OCI-LY7 (cell line): ENCODE results near the gene SLC31A1. TPM values are rescaled to one million over a fixed set of nuclear protein-coding genes. Genes with fewer than 3 reads are reported as not detected.

ENCODE experiments used
- BruUV-seq: library from RNA; stranded (reverse); fragments of 400-500 nt; replicated peaks from 2 replicates; lab custom pipeline; 2021; lab: Mats Ljungman, UMichigan
- CTCF ChIA-PET: fragments of 300-600 bp; sonication (Branson Sonifier 250); formaldehyde crosslinking; loops from one replicate; lab custom pipeline; 2022; ENCODE audit warnings: antibody characterized with exemption; ENCODE audit not compliant: unreplicated experiment; lab: Charles Lee
- POLR2A ChIA-PET: fragments of 300-600 bp; sonication (Branson Sonifier 250); formaldehyde crosslinking; loops from one replicate; lab custom pipeline; 2022; ENCODE audit warnings: antibody characterized with exemption; lab: Charles Lee
- DNase-seq: peaks from one replicate; pipeline ENCODE4 v3.0.0-alpha.2; 2015; ENCODE audit warnings: low spot score
- H2AFZ ChIP-seq: fragments of 200-600 bp; sonication (generic), shearing (Covaris generic); 2 replicates; pipeline ENCODE4 v1.6.1; 2014; ENCODE audit warnings: mild to moderate bottlenecking, antibody characterized with exemption, low read length, moderate library complexity
- H3K27ac ChIP-seq: fragments of 200-600 bp; sonication (generic); 2 replicates; pipeline ENCODE4 v1.5.1; 2014; ENCODE audit warnings: mixed run types, low read depth, mild to moderate bottlenecking, moderate library complexity, low read length, inconsistent platforms; ENCODE audit not compliant: poor library complexity, severe bottlenecking
- H3K36me3 ChIP-seq: fragments of 200-600 bp; sonication (generic); 2 replicates; pipeline ENCODE4 v1.6.1; 2014; ENCODE audit warnings: mild to moderate bottlenecking, antibody characterized with exemption, low read length, moderate library complexity, mixed read lengths; ENCODE audit not compliant: insufficient read depth
- H3K4me1 ChIP-seq: fragments of 200-600 bp; sonication (generic); 2 replicates; pipeline ENCODE4 v1.5.1; 2014; ENCODE audit warnings: mild to moderate bottlenecking, low read length; ENCODE audit not compliant: insufficient read depth, poor library complexity, severe bottlenecking
- H3K4me2 ChIP-seq: fragments of 200-600 bp; sonication (generic); 2 replicates; pipeline ENCODE4 v1.6.1; 2014; ENCODE audit warnings: mild to moderate bottlenecking, low read length
- H3K4me3 ChIP-seq: fragments of 200-600 bp; sonication (generic); 2 replicates; pipeline ENCODE4 v1.5.1; 2014; ENCODE audit warnings: mild to moderate bottlenecking, low read depth, low read length; ENCODE audit not compliant: poor library complexity, severe bottlenecking
- H3K79me2 ChIP-seq: fragments of 200-600 bp; sonication (generic); 2 replicates; pipeline ENCODE4 v1.6.1; 2016; ENCODE audit warnings: low read depth, mild to moderate bottlenecking, low read length, moderate library complexity, mixed read lengths; ENCODE audit not compliant: insufficient read depth
- H3K9me2 ChIP-seq: fragments of 200-600 bp; sonication (generic); 2 replicates; pipeline ENCODE4 v1.6.1; 2016; ENCODE audit warnings: mild to moderate bottlenecking, low read length, mixed read lengths; ENCODE audit not compliant: insufficient read depth
- H3K9me3 ChIP-seq: fragments of 200-600 bp; sonication (generic); 2 replicates; pipeline ENCODE4 v1.6.1; 2014; ENCODE audit warnings: mild to moderate bottlenecking, mixed run types, low read length, mixed read lengths
- H4K20me1 ChIP-seq: fragments of 200-600 bp; sonication (generic); 2 replicates; pipeline ENCODE4 v1.6.1; 2014; ENCODE audit warnings: mild to moderate bottlenecking, antibody characterized with exemption, low read length, moderate library complexity, mixed read lengths; ENCODE audit not compliant: insufficient read depth
- EZH2phosphoT487 ChIP-seq: fragments of 200-600 bp; sonication (generic); IDR thresholded peaks from 2 replicates; pipeline ENCODE4 v1.6.1; 2018; ENCODE audit warnings: low read depth, borderline replicate concordance, mild to moderate bottlenecking, mixed run types, antibody characterized with exemption, low read length, moderate library complexity, mixed read lengths
- intact Hi-C: fragments of 100-400 bp; cut with micrococcal nuclease; formaldehyde crosslinking; loops from one replicate; pipeline ENCODE4 v1.10.0; 2022; ENCODE audit not compliant: unreplicated experiment
- total RNA-seq, 2 experiments: library from RNA; depleted of rRNA in 1 of 2; stranded (reverse); fragments of >200 nt in 1 of 2; shearing (Covaris generic) in 1 of 2; gene quantifications; 2 replicates each; pipeline ENCODE4 v1.2.3, GENCODE V29; 2014 to 2022
- TF ChIP-seq, protein P1 (sequence below): fragments of 200-600 bp; sonication (generic); conservative IDR thresholded peaks from 2 replicates; pipeline ENCODE4 v1.5.1; 2014; ENCODE audit warnings: mild to moderate bottlenecking, antibody characterized with exemption, low read length, moderate library complexity, mixed read lengths

Gene SLC31A1
- total RNA-seq, 2 experiments from 2014 or later, result 3.9 to 16.7 TPM

DNA sequence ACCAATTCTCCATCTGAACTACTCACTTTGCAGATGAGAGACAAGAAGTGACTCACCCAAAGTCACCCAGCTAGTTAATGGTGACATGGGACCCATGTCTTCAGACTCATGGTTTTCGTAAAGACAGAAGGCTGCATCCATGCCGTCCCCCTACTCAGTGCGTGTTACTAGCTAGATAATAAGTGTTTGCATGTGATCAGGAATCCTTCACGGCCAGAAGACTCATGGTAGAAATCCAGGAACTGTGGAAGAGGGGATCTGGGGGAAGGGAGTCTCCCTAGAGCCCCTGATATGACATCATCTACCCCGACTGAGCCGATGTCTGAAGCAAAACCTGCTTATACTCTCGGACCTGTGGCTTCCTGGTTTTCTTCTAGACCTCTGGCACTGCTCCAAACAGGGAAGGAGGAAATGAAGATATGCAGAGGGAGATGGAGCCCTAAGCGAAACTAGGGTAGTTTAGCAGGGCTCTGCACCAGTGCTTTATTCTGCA lies 78.5 kb downstream of the SLC31A1 start:
- H3K4me3 ChIP-seq, result no peak overlapping the region
- no peak overlapping the region for H3K4me2 ChIP-seq
- no peaks in the 10 kb centered on the region for H3K36me3 ChIP-seq
- CTCF ChIA-PET, result no interaction called here
- DNase-seq, result no peak
- no peaks in the 10 kb centered on the region for H4K20me1 ChIP-seq
- TF ChIP-seq, protein P1, sequence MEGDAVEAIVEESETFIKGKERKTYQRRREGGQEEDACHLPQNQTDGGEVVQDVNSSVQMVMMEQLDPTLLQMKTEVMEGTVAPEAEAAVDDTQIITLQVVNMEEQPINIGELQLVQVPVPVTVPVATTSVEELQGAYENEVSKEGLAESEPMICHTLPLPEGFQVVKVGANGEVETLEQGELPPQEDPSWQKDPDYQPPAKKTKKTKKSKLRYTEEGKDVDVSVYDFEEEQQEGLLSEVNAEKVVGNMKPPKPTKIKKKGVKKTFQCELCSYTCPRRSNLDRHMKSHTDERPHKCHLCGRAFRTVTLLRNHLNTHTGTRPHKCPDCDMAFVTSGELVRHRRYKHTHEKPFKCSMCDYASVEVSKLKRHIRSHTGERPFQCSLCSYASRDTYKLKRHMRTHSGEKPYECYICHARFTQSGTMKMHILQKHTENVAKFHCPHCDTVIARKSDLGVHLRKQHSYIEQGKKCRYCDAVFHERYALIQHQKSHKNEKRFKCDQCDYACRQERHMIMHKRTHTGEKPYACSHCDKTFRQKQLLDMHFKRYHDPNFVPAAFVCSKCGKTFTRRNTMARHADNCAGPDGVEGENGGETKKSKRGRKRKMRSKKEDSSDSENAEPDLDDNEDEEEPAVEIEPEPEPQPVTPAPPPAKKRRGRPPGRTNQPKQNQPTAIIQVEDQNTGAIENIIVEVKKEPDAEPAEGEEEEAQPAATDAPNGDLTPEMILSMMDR, result no peak
- no peak for TF ChIP-seq EZH2phosphoT487
- no peak overlapping the region for H2AFZ ChIP-seq
- BruUV-seq, result no TSS peak
- H3K9me3 ChIP-seq, result no peaks in the 10 kb centered on the region
- no peak overlapping the region for H3K27ac ChIP-seq
- no peaks in the 10 kb centered on the region for H3K9me2 ChIP-seq
- POLR2A ChIA-PET, result no interaction called here
- intact Hi-C loops, result loop anchor here (10.0 kb wide), 1 partner anchor 285 kb away; no protein-coding TSS in a partner anchor
- H3K79me2 ChIP-seq, result no peaks in the 10 kb centered on the region
- peaks cover 10% of the 10 kb centered on the region for H3K4me1 ChIP-seq

DNA sequence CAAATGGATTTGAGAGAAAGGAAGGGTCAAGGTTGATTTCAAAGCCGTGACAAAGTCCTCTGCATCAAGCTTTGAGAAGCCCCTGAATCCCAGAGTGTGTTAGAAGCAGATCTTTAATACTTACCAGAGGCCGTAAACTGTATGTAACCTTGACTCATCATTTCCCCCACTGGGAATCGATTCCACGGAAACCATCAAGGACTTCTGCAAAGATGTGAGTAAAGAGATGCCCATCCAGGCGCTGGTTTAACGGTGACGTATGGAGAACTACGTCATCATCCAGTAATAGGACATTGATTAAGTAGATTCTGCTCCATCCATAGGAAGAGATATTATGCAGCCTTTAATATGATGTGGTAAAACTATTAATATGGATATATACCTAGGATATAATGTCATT lies 80.2 kb downstream of the SLC31A1 start:
- POLR2A ChIA-PET, result no interaction called here
- H3K4me2 ChIP-seq, result no peak overlapping the region

More for the DNA sequence above, 80.2 kb downstream of the SLC31A1 start:
- intact Hi-C loops, result loop anchor here (10.0 kb wide), 1 partner anchor 283 kb away; no protein-coding TSS in a partner anchor
- CTCF ChIA-PET, result no interaction called here
- no peaks in the 10 kb centered on the region for H3K9me3 ChIP-seq
- no peaks in the 10 kb centered on the region for H4K20me1 ChIP-seq
- no peak overlapping the region for H3K4me3 ChIP-seq
- TF ChIP-seq, protein P1, result no peak
- TF ChIP-seq EZH2phosphoT487, result no peak
- DNase-seq, result no peak
- no peak overlapping the region for H2AFZ ChIP-seq
- H3K4me1 ChIP-seq, result peaks cover 10% of the 10 kb centered on the region
- no peaks in the 10 kb centered on the region for H3K79me2 ChIP-seq
- H3K9me2 ChIP-seq, result no peaks in the 10 kb centered on the region
- no TSS peak for BruUV-seq
- H3K36me3 ChIP-seq, result no peaks in the 10 kb centered on the region
- no peak overlapping the region for H3K27ac ChIP-seq
